ENCODE results near the gene GRHL1. TPM values are rescaled to one million over a fixed set of nuclear protein-coding genes. Genes with fewer than 3 reads are reported as not detected.
A peak's percentile ranks its signal among the peaks of the same experiment; 100 is the strongest.

Gene GRHL1
- total and polyA plus RNA-seq, 4 donors: 3.6 to 13.7 (median 6.1) TPM

DNA sequence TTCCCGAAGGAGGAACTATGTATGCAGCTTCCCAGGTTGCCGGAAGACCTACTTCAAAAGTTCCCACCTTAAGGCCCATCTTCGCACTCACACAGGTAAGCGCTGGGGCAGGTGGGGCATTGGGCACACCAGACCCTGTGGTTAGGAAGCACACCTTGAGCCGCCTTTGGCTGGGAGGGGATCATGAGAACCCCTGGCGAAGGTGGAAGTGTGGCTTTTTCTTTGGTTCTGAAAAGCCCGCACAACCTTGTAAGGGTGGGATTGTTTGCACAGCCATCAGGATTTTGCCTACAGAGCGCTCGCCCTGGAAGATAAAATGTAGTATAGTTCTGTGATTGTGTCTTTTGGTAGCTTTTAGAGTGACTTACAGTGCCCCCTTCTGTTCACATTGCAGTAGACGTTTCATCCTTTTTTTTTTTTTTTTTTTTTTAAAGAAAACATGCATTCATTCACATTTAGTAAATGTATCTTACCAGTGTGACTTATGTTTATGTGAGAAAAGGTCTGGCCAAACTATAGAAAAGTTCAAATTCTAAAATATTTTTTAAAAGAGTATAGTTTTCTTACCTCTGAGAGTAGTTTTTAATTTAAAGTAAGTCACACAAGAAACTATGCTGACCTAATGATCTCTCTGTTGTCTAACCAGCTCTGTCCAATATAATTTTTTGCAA lies 97.1 kb downstream of the GRHL1 start:
- H3K4me3 ChIP-seq (ENCODE audit: low read depth in 1 of 3, low read length in 3 of 3): peak overlapping the region; percentile 27 to 88 (median 40)
- no peaks in the 10 kb centered on the region for H3K27me3 ChIP-seq (ENCODE audit: control insufficient read depth in 4 of 4, insufficient read depth in 4 of 4, low read length in 3 of 4)
- peaks cover 0 to 46% (median 37%) of the 10 kb centered on the region in 4 donors for H3K4me1 ChIP-seq (ENCODE audit: control insufficient read depth in 4 of 4, insufficient read depth in 4 of 4, low read length in 3 of 4)
- WGBS: 52% methylated on average over 10 of the region's 10 CpGs
- peak overlapping the region in 1 of 2 donors; percentile 3 for H3K9ac ChIP-seq (ENCODE audit: low read depth in 1 of 2, low read length in 2 of 2)
- DNase-seq (ENCODE audit: low spot score): no peak
- H3K9me3 ChIP-seq (ENCODE audit: control insufficient read depth in 4 of 4, low read length in 3 of 4): no peaks in the 10 kb centered on the region
- peaks cover 9 to 51% (median 40%) of the 10 kb centered on the region in 4 donors for H3K36me3 ChIP-seq (ENCODE audit: control insufficient read depth in 4 of 4, insufficient read depth in 3 of 4, low read depth in 1 of 4, low read length in 3 of 4)
- TF ChIP-seq ATF3 (IDR thresholded peaks at IDR 0.05): no peak
- TF ChIP-seq, protein P1, sequence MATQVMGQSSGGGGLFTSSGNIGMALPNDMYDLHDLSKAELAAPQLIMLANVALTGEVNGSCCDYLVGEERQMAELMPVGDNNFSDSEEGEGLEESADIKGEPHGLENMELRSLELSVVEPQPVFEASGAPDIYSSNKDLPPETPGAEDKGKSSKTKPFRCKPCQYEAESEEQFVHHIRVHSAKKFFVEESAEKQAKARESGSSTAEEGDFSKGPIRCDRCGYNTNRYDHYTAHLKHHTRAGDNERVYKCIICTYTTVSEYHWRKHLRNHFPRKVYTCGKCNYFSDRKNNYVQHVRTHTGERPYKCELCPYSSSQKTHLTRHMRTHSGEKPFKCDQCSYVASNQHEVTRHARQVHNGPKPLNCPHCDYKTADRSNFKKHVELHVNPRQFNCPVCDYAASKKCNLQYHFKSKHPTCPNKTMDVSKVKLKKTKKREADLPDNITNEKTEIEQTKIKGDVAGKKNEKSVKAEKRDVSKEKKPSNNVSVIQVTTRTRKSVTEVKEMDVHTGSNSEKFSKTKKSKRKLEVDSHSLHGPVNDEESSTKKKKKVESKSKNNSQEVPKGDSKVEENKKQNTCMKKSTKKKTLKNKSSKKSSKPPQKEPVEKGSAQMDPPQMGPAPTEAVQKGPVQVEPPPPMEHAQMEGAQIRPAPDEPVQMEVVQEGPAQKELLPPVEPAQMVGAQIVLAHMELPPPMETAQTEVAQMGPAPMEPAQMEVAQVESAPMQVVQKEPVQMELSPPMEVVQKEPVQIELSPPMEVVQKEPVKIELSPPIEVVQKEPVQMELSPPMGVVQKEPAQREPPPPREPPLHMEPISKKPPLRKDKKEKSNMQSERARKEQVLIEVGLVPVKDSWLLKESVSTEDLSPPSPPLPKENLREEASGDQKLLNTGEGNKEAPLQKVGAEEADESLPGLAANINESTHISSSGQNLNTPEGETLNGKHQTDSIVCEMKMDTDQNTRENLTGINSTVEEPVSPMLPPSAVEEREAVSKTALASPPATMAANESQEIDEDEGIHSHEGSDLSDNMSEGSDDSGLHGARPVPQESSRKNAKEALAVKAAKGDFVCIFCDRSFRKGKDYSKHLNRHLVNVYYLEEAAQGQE (IDR thresholded peaks at IDR 0.05): no peak
- TF ChIP-seq RAD21 (IDR thresholded peaks at IDR 0.05): peak; percentile 81 to 87
- no peak for TF ChIP-seq HNF4G (IDR thresholded peaks at IDR 0.05)
- TF ChIP-seq CTCF (IDR thresholded peaks at IDR 0.05; ENCODE audit: low read depth, low read length, missing input control): peak; percentile 60
- TF ChIP-seq, protein P2, sequence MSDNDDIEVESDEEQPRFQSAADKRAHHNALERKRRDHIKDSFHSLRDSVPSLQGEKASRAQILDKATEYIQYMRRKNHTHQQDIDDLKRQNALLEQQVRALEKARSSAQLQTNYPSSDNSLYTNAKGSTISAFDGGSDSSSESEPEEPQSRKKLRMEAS (IDR thresholded peaks at IDR 0.05): no peak
- TF ChIP-seq FOXA2 (IDR thresholded peaks at IDR 0.05): no peak
- TF ChIP-seq FOXA1 (IDR thresholded peaks at IDR 0.05): no peak
- peak; percentile 7 for TF ChIP-seq SP1 (IDR thresholded peaks at IDR 0.05)
- no peak for TF ChIP-seq TAF1 (conservative IDR thresholded peaks at IDR 0.05)
- TF ChIP-seq, protein P3, sequence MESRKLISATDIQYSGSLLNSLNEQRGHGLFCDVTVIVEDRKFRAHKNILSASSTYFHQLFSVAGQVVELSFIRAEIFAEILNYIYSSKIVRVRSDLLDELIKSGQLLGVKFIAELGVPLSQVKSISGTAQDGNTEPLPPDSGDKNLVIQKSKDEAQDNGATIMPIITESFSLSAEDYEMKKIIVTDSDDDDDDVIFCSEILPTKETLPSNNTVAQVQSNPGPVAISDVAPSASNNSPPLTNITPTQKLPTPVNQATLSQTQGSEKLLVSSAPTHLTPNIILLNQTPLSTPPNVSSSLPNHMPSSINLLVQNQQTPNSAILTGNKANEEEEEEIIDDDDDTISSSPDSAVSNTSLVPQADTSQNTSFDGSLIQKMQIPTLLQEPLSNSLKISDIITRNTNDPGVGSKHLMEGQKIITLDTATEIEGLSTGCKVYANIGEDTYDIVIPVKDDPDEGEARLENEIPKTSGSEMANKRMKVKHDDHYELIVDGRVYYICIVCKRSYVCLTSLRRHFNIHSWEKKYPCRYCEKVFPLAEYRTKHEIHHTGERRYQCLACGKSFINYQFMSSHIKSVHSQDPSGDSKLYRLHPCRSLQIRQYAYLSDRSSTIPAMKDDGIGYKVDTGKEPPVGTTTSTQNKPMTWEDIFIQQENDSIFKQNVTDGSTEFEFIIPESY (IDR thresholded peaks at IDR 0.05): no peak
- peak overlapping the region in 1 of 2 donors; percentile 71 for H3K27ac ChIP-seq (ENCODE audit: low read depth in 1 of 2, low read length in 2 of 2)

Other genes with a start within 250 kb of the GRHL1 start
- gene TAF1B, start 108.2 kb upstream of the GRHL1 start, total RNA-seq: 10 to 100 TPM in 1 of 2 donors, 1 to 10 TPM in 1; 7.4 to 17.2 TPM
- gene TAF1B, start 108.2 kb upstream of the GRHL1 start, polyA plus RNA-seq: 1 to 10 TPM; 3.1 to 3.8 TPM
- gene KLF11, start 91.9 kb downstream of the GRHL1 start, total RNA-seq: 10 to 100 TPM; 13.2 to 43.0 TPM
- gene KLF11, start 91.9 kb downstream of the GRHL1 start, polyA plus RNA-seq: 10 to 100 TPM; 10.5 to 15.8 TPM
- gene CYS1, start 128.7 kb downstream of the GRHL1 start, total RNA-seq: 1 to 10 TPM; 1.3 to 4.1 TPM
- under 1 TPM; 0.07 to 0.72 TPM for gene CYS1, start 128.7 kb downstream of the GRHL1 start, polyA plus RNA-seq
- 100 to 1,000 TPM in 1 of 2 donors, 1 to 10 TPM in 1; 4.4 to 124 TPM for gene RRM2, start 171.0 kb downstream of the GRHL1 start, total RNA-seq
- 10 to 100 TPM in 1 of 2 donors, 1 to 10 TPM in 1; 3.9 to 32.7 TPM for gene RRM2, start 171.0 kb downstream of the GRHL1 start, polyA plus RNA-seq

Data from liver (tissue), 9 donors.